H1 (cell line): ENCODE data around the gene TBC1D22A.

Experiments used
- ATF3 ChIP-seq: IDR thresholded peaks from 2 replicates; pipeline ENCODE4 v1.6.1; 2011; ENCODE audit warnings: low read depth, mild to moderate bottlenecking, low read length; ENCODE audit not compliant: insufficient read depth
- BACH1 ChIP-seq: IDR thresholded peaks from 2 replicates; pipeline ENCODE4 v1.6.1; 2012; ENCODE audit warnings: low read length, improper control_type of control experiment
- CHD2 ChIP-seq: IDR thresholded peaks from 2 replicates; pipeline ENCODE4 v1.6.1; 2012; ENCODE audit warnings: low read length, improper control_type of control experiment
- CTCF ChIP-seq, 3 experiments: IDR thresholded peaks; 1 replicate in 2 of 3; 2 replicates in 1 of 3; pipeline versions ENCODE4 v1.5.1 to v1.6.1; 2011; ENCODE audit warnings: low read length in 3 of 3, mild to moderate bottlenecking in 3 of 3, inconsistent platforms in 2 of 3, low read depth in 1 of 3, moderate library complexity in 1 of 3; ENCODE audit not compliant: insufficient read depth in 1 of 3; ENCODE audit errors: control extremely low read depth in 1 of 3
- EZH2 ChIP-seq: fragments of 200-600 bp; sonication (generic); IDR thresholded peaks from 2 replicates; pipeline ENCODE4 v1.7.1; 2012; ENCODE audit warnings: low read depth, mild to moderate bottlenecking, moderate library complexity, low read length, inconsistent platforms; ENCODE audit not compliant: severe bottlenecking
- JUN ChIP-seq: IDR thresholded peaks from 2 replicates; pipeline ENCODE4 v1.6.1; 2011; ENCODE audit warnings: low read depth, mild to moderate bottlenecking, improper control_type of control experiment, low read length
- MAX ChIP-seq: IDR thresholded peaks from 2 replicates; pipeline ENCODE4 v1.6.1; 2012; ENCODE audit warnings: inconsistent platforms
- POLR2A ChIP-seq, 2 experiments: IDR thresholded peaks; 1 replicate in 1 of 2; 2 replicates in 1 of 2; pipeline ENCODE4 v1.6.1; 2011; ENCODE audit warnings: low read depth in 2 of 2, low read length in 2 of 2, mild to moderate bottlenecking in 2 of 2; ENCODE audit errors: control extremely low read depth in 1 of 2
- RAD21 ChIP-seq, 2 experiments: IDR thresholded peaks in 1 of 2; conservative IDR thresholded peaks in 1 of 2; 2 replicates each; pipeline ENCODE4 v1.6.1; 2011; ENCODE audit warnings: low read depth in 2 of 2, low read length in 2 of 2, improper control_type of control experiment in 1 of 2, inconsistent platforms in 1 of 2, mild to moderate bottlenecking in 1 of 2, moderate library complexity in 1 of 2
- TAF1 ChIP-seq: IDR thresholded peaks from 2 replicates; pipeline ENCODE4 v1.6.1; 2011; ENCODE audit warnings: mild to moderate bottlenecking, low read depth, low read length
- TBP ChIP-seq: IDR thresholded peaks from 2 replicates; pipeline ENCODE4 v1.6.1; 2011; ENCODE audit warnings: low read depth, low read length, improper control_type of control experiment
- TCF12 ChIP-seq: IDR thresholded peaks from 2 replicates; pipeline ENCODE4 v1.6.1; 2011; ENCODE audit warnings: low read depth, mild to moderate bottlenecking, low read length

- no peak for TF ChIP-seq BACH1
- TF ChIP-seq TBP = no peak
- no peak for TF ChIP-seq EZH2
- no peak for TF ChIP-seq POLR2A (IDR thresholded peaks at IDR 0.05; ENCODE audit: control extremely low read depth in 1 of 2, low read depth in 2 of 2, low read length in 2 of 2)
- no peak for TF ChIP-seq CTCF (IDR thresholded peaks at IDR 0.05; ENCODE audit: control extremely low read depth in 1 of 3, insufficient read depth in 1 of 3, low read depth in 1 of 3, low read length in 3 of 3)
- TF ChIP-seq TAF1 = no peak
- TF ChIP-seq CHD2 = no peak
- no peak for TF ChIP-seq MAX
- no peak for TF ChIP-seq TCF12
- no peak for TF ChIP-seq RAD21 (IDR thresholded peaks at IDR 0.05 in 1 of 2, conservative IDR thresholded peaks at IDR 0.05 in 1 of 2; ENCODE audit: low read depth in 2 of 2, low read length in 2 of 2)
- TF ChIP-seq JUN = no peak
- no peak for TF ChIP-seq ATF3
Observed at GRCh38 chr22:46865642-46866041, 103.2 kb downstream of the TBC1D22A start.
